Measurements from ENCODE around the gene TNFRSF21. TPM values are rescaled to one million over a fixed set of nuclear protein-coding genes. Genes with fewer than 3 reads are reported as not detected.
"Not testable (repeated sequence)": the region's sequence is repeated elsewhere in the genome, so short reads cannot be mapped to it uniquely, and the experiment has no call there.

The TNFRSF21 gene
- total and polyA plus RNA-seq, 7 donors: 2.7 to 22.3 (median 6.2) TPM

- 83 to 95% (median 94%) methylated on average over 2 of the region's 2 CpGs for WGBS, 3 donors
- DNase-seq (no peak), ATAC-seq (no peak)
- no peaks in the 10 kb centered on the region for H3K36me3 ChIP-seq (ENCODE audit: insufficient read depth in 1 of 2, low read depth in 1 of 2)
- no peaks in the 10 kb centered on the region for H3K4me1 ChIP-seq
- H3K27ac ChIP-seq: no peak overlapping the region
- H3K4me3 ChIP-seq: no peak overlapping the region
- no peaks in the 10 kb centered on the region for H3K27me3 ChIP-seq (ENCODE audit: insufficient read depth in 3 of 3, low read length in 2 of 3)
- intact Hi-C loops (cut with DNase I): no loop called here
- TF ChIP-seq CTCF (IDR thresholded peaks at IDR 0.05): no peak
- H3K9me3 ChIP-seq: no peaks in the 10 kb centered on the region
Measured at GRCh38 chr6:47337519-47337918, 27.8 kb upstream of the TNFRSF21 start.

GRCh38 chr6:47336334-47336733 is 26.6 kb upstream of the TNFRSF21 start:
- intact Hi-C loops (cut with DNase I): no loop called here
- Histone ChIP-seq H3K4me3 (no peak overlapping the region), H3K27me3 (ENCODE audit: insufficient read depth in 3 of 3, low read length in 2 of 3) (no peaks in the 10 kb centered on the region), H3K36me3 (ENCODE audit: insufficient read depth in 1 of 2, low read depth in 1 of 2) (no peaks in the 10 kb centered on the region), H3K27ac (no peak overlapping the region), H3K4me1 (no peaks in the 10 kb centered on the region), H3K9me3 (no peaks in the 10 kb centered on the region)
- DNase-seq (no peak), ATAC-seq (no peak)
- TF ChIP-seq CTCF (IDR thresholded peaks at IDR 0.05): no peak

GRCh38 chr6:47335466-47335865 is 25.8 kb upstream of the TNFRSF21 start:
- TF ChIP-seq CTCF (IDR thresholded peaks at IDR 0.05): no peak
- intact Hi-C loops (cut with DNase I): no loop called here
- Histone ChIP-seq H3K36me3 (ENCODE audit: insufficient read depth in 1 of 2, low read depth in 1 of 2) (no peaks in the 10 kb centered on the region), H3K9me3 (no peaks in the 10 kb centered on the region), H3K4me3 (no peak overlapping the region), H3K27me3 (ENCODE audit: insufficient read depth in 3 of 3, low read length in 2 of 3) (no peaks in the 10 kb centered on the region), H3K4me1 (no peaks in the 10 kb centered on the region), H3K27ac (no peak overlapping the region)
- ATAC-seq (no peak), DNase-seq (no peak)
- WGBS, 3 donors: 59 to 72% (median 67%) methylated on average over 6 of the region's 6 CpGs

- no peaks in the 10 kb centered on the region for H3K9me3 ChIP-seq
- H3K36me3 ChIP-seq (ENCODE audit: insufficient read depth in 1 of 2, low read depth in 1 of 2): no peaks in the 10 kb centered on the region
- intact Hi-C loops (cut with DNase I): no loop called here
- ATAC-seq (no peak), DNase-seq (no peak)
- H3K4me3 ChIP-seq: no peak overlapping the region
- H3K27me3 ChIP-seq (ENCODE audit: insufficient read depth in 3 of 3, low read length in 2 of 3): no peaks in the 10 kb centered on the region
- no peak for TF ChIP-seq CTCF (IDR thresholded peaks at IDR 0.05)
- H3K4me1 ChIP-seq: no peaks in the 10 kb centered on the region
- H3K27ac ChIP-seq: no peak overlapping the region
Measured at GRCh38 chr6:47334334-47334733, 24.6 kb upstream of the TNFRSF21 start.

GRCh38 chr6:47328606-47329005 is 18.9 kb upstream of the TNFRSF21 start:
- H3K27ac ChIP-seq; DNase-seq; intact Hi-C loops (cut with DNase I): not testable (repeated sequence)

GRCh38 chr6:47328139-47328538 is 18.4 kb upstream of the TNFRSF21 start:
- H3K9me3 ChIP-seq; H3K4me3 ChIP-seq; ATAC-seq; H3K27me3 ChIP-seq (ENCODE audit: insufficient read depth in 3 of 3, low read length in 2 of 3); H3K36me3 ChIP-seq (ENCODE audit: insufficient read depth in 1 of 2, low read depth in 1 of 2); DNase-seq; H3K27ac ChIP-seq; intact Hi-C loops (cut with DNase I); H3K4me1 ChIP-seq: not testable (repeated sequence)
- WGBS, 3 donors: 78 to 82% (median 79%) methylated on average over 4 of the region's 4 CpGs

More at GRCh38 chr6:47328606-47329005, 18.9 kb upstream of the TNFRSF21 start:
- H3K9me3 ChIP-seq; ATAC-seq; H3K4me1 ChIP-seq; H3K36me3 ChIP-seq (ENCODE audit: insufficient read depth in 1 of 2, low read depth in 1 of 2); H3K4me3 ChIP-seq; H3K27me3 ChIP-seq (ENCODE audit: insufficient read depth in 3 of 3, low read length in 2 of 3): not testable (repeated sequence)
- whole genome bisulfite sequencing, 3 donors: 91 to 93% (median 91%) methylated on average over 3 of the region's 3 CpGs

All from psoas muscle (tissue), 8 donors.